Stomach (tissue), 4 donors: ENCODE measurements around the gene PLXND1.

ENCODE experiments used
- EP300 ChIP-seq: sonication (generic); formaldehyde crosslinking; IDR thresholded peaks from one replicate; pipeline ENCODE4 v1.6.1; 2017; ENCODE audit warnings: antibody characterized with exemption
- POLR2A ChIP-seq, 4 donors: fragments of 450-650 bp; IDR thresholded peaks; one replicate each; pipeline ENCODE4 v1.6.1; 2016; ENCODE audit warnings: antibody characterized with exemption in 4 of 4, control low read depth in 2 of 4, mild to moderate bottlenecking in 1 of 4, moderate library complexity in 1 of 4
- POLR2AphosphoS5 ChIP-seq, 3 donors: sonication (generic); formaldehyde crosslinking; IDR thresholded peaks; one replicate each; pipeline ENCODE4 v1.6.1; 2016; ENCODE audit warnings: antibody characterized with exemption in 3 of 3
- TF ChIP-seq, protein P1 (sequence below), 7 experiments: fragments of 450-650 bp in 4 of 7; fragments of 200-600 bp in 3 of 7; sonication (generic) in 3 of 7; IDR thresholded peaks; one replicate each; pipeline ENCODE4 v1.5.1; 2016 to 2019; ENCODE audit warnings: antibody characterized with exemption in 7 of 7, control low read depth in 2 of 7, mild to moderate bottlenecking in 1 of 7

DNA sequence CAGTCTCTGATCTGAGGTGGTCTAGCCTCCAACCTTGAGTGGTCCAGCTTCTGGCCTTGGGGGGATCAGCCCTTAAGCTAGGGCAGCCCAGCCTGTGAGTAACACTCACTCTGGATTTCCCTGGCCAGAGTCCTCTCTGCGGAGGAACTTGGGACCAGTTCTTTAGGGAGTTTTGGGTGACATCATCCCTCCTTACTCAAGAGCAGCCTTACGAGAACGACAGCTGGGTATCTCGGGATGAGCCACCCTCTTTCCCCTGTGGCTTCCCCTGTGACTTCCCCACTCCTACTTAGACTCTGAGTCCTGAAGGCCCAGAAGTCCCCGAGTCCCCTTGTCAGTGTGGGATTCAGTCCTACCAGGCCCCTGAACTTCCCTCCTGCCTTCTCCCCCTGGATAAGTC, 10.2 kb upstream of the PLXND1 start:
- TF ChIP-seq POLR2A (IDR thresholded peaks at IDR 0.05) (no peak), EP300 (no peak), POLR2AphosphoS5 (IDR thresholded peaks at IDR 0.05) (no peak)
- TF ChIP-seq, protein P1, sequence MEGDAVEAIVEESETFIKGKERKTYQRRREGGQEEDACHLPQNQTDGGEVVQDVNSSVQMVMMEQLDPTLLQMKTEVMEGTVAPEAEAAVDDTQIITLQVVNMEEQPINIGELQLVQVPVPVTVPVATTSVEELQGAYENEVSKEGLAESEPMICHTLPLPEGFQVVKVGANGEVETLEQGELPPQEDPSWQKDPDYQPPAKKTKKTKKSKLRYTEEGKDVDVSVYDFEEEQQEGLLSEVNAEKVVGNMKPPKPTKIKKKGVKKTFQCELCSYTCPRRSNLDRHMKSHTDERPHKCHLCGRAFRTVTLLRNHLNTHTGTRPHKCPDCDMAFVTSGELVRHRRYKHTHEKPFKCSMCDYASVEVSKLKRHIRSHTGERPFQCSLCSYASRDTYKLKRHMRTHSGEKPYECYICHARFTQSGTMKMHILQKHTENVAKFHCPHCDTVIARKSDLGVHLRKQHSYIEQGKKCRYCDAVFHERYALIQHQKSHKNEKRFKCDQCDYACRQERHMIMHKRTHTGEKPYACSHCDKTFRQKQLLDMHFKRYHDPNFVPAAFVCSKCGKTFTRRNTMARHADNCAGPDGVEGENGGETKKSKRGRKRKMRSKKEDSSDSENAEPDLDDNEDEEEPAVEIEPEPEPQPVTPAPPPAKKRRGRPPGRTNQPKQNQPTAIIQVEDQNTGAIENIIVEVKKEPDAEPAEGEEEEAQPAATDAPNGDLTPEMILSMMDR (IDR thresholded peaks at IDR 0.05): no peak
